IPS-20b (cell line): Measurements from ENCODE around the gene MUC13.

Experiments used
- H3K27ac ChIP-seq: one replicate; pipeline ENCODE4 v1.5.1; 2013; ENCODE audit warnings: low read length
- H3K27me3 ChIP-seq: 2 replicates; pipeline ENCODE4 v1.6.1; 2013; ENCODE audit warnings: mild to moderate bottlenecking, low read length, inconsistent platforms; ENCODE audit not compliant: insufficient read depth
- H3K36me3 ChIP-seq: 2 replicates; pipeline ENCODE4 v1.6.1; 2013; ENCODE audit warnings: low read depth, mild to moderate bottlenecking, inconsistent platforms, low read length, moderate library complexity; ENCODE audit not compliant: insufficient read depth
- H3K4me1 ChIP-seq: 2 replicates; pipeline ENCODE4 v1.6.1; 2013; ENCODE audit warnings: mild to moderate bottlenecking, control low read depth, inconsistent platforms, low read length, moderate library complexity; ENCODE audit not compliant: insufficient read depth
- H3K4me3 ChIP-seq: 2 replicates; pipeline ENCODE4 v1.5.1; 2013; ENCODE audit warnings: mild to moderate bottlenecking, low read length, inconsistent platforms
- H3K9ac ChIP-seq: 2 replicates; pipeline ENCODE4 v1.6.1; 2013; ENCODE audit warnings: low read depth, mild to moderate bottlenecking, inconsistent platforms, low read length, moderate library complexity
- H3K9me3 ChIP-seq: 2 replicates; pipeline ENCODE4 v1.6.1; 2013; ENCODE audit warnings: mild to moderate bottlenecking, low read depth, low read length, inconsistent platforms; ENCODE audit not compliant: insufficient read depth

The MUC13 gene

DNA sequence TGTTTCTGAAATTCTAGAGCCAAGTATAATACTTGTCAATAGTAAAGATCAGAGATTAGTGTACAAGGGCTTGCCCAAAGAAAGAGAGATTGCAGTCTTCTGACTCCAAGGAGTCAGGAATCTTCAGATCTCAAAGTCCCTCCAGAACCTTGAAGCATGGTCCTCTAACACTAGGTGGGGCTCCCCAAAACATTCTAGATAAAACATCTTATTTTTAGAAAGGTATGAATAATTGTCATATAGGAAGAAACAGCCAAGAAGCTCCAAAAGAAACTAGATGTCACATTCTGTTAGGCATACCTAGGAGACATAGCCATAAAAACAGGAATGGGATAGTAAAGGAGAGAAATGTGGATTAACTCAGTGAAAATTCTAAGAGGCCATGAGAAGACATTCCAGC lies 10.7 kb downstream of the MUC13 start:
- Histone ChIP-seq H3K4me3 (no peak overlapping the region), H3K9ac (no peak overlapping the region), H3K36me3 (no peaks in the 10 kb centered on the region), H3K4me1 (no peaks in the 10 kb centered on the region), H3K27ac (no peak overlapping the region), H3K9me3 (no peaks in the 10 kb centered on the region), H3K27me3 (no peaks in the 10 kb centered on the region)

GRCh38 chr3:124920718-124921117 lies 13.8 kb downstream of the MUC13 start:
- H3K27ac ChIP-seq, result no peak overlapping the region
- no peaks in the 10 kb centered on the region for H3K4me1 ChIP-seq
- no peak overlapping the region for H3K4me3 ChIP-seq
- H3K27me3 ChIP-seq, result no peaks in the 10 kb centered on the region
- H3K9ac ChIP-seq, result no peak overlapping the region
- no peaks in the 10 kb centered on the region for H3K36me3 ChIP-seq
- H3K9me3 ChIP-seq, result no peaks in the 10 kb centered on the region

GRCh38 chr3:124919756-124920155 lies 14.8 kb downstream of the MUC13 start:
- Histone ChIP-seq H3K36me3 (no peaks in the 10 kb centered on the region), H3K27me3 (no peaks in the 10 kb centered on the region), H3K27ac (no peak overlapping the region), H3K4me1 (no peaks in the 10 kb centered on the region), H3K4me3 (no peak overlapping the region), H3K9ac (no peak overlapping the region), H3K9me3 (no peaks in the 10 kb centered on the region)

DNA sequence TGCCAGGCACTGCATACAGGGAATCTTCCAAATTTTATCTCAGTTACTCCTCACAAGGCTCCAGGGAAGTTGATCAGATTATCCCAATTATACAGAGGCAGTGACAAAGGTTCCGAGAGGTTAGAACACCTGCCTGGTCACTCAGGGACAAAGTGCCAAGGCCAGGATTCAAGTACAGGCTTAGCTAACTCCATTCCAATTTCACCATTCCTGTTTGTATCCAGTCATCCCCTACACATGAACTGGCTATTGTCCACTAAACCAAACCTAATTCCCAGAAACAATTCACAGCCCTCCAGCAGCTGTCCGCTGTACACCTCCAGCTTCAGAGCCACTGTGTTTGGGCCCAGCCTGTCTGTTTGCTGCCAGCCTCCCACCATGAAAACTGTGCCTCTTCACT lies 16.0 kb downstream of the MUC13 start:
- Histone ChIP-seq H3K27ac (no peak overlapping the region), H3K4me1 (no peaks in the 10 kb centered on the region), H3K4me3 (no peak overlapping the region), H3K27me3 (no peaks in the 10 kb centered on the region), H3K9me3 (no peaks in the 10 kb centered on the region), H3K36me3 (no peaks in the 10 kb centered on the region), H3K9ac (no peak overlapping the region)

DNA sequence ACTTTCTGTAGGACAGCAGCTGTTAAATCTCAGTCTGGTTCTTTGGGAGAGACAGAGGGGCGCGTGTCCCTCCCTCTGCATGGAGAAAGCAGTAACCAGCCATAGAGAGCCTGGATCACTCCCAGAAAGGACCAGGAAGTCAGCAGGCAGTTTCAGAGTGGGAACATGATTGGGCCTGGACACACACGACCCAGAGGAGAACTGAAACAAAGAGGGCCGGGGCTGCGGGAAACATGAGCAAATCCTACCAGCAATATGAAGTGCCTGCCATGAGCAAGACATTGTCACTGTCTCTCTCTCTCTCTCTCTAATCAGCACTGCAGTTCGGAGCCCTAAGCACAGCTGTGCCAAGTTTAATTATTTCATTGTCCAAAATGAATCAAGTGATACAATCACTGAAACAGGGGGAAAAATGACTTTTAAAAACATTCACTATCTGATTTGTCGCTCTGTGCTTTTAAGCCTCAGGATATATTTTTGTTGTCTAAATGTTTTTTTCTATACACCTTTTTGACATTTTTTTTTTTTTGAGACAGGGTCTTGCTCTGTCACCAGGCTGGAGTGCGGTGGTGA lies 17.6 kb downstream of the MUC13 start:
- no peaks in the 10 kb centered on the region for H3K36me3 ChIP-seq
- no peaks in the 10 kb centered on the region for H3K9me3 ChIP-seq
- no peak overlapping the region for H3K9ac ChIP-seq
- H3K27ac ChIP-seq, result no peak overlapping the region
- H3K4me1 ChIP-seq, result no peaks in the 10 kb centered on the region
- H3K4me3 ChIP-seq, result no peak overlapping the region
- H3K27me3 ChIP-seq, result no peaks in the 10 kb centered on the region

GRCh38 chr3:124915254-124915653 lies 19.3 kb downstream of the MUC13 start:
- Histone ChIP-seq H3K9ac (no peak overlapping the region), H3K27me3 (no peaks in the 10 kb centered on the region), H3K36me3 (no peaks in the 10 kb centered on the region), H3K4me3 (no peak overlapping the region), H3K27ac (no peak overlapping the region), H3K9me3 (no peaks in the 10 kb centered on the region), H3K4me1 (no peaks in the 10 kb centered on the region)

DNA sequence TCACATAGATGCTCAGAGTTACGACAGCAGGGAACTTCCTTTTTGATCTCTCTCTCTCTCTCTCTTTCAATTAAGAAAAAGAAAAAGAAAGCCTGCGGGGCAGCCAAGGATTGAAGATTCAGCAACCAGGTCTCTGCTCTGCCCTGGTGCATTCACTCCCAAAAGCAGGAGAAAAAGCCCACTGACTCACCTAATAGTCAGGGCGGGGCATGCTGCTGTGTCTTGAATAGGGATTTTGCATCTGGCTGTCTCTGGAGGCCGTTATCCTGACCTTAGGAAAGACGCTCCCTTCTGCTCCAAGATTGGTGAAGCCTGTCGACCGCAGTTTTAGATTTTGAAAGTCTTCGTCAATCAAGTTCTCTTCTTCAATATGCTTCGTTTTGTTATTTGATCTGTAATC lies 26.6 kb downstream of the MUC13 start:
- no peak overlapping the region for H3K4me3 ChIP-seq
- no peaks in the 10 kb centered on the region for H3K4me1 ChIP-seq
- H3K27me3 ChIP-seq, result no peaks in the 10 kb centered on the region
- H3K9me3 ChIP-seq, result no peaks in the 10 kb centered on the region
- H3K9ac ChIP-seq, result no peak overlapping the region
- no peak overlapping the region for H3K27ac ChIP-seq
- no peaks in the 10 kb centered on the region for H3K36me3 ChIP-seq

GRCh38 chr3:124904835-124905492 lies 29.6 kb downstream of the MUC13 start:
- H3K9me3 ChIP-seq, result no peaks in the 10 kb centered on the region
- no peak overlapping the region for H3K9ac ChIP-seq
- H3K4me3 ChIP-seq, result no peak overlapping the region
- no peak overlapping the region for H3K27ac ChIP-seq
- H3K4me1 ChIP-seq, result no peaks in the 10 kb centered on the region
- H3K27me3 ChIP-seq, result no peaks in the 10 kb centered on the region
- H3K36me3 ChIP-seq, result no peaks in the 10 kb centered on the region

DNA sequence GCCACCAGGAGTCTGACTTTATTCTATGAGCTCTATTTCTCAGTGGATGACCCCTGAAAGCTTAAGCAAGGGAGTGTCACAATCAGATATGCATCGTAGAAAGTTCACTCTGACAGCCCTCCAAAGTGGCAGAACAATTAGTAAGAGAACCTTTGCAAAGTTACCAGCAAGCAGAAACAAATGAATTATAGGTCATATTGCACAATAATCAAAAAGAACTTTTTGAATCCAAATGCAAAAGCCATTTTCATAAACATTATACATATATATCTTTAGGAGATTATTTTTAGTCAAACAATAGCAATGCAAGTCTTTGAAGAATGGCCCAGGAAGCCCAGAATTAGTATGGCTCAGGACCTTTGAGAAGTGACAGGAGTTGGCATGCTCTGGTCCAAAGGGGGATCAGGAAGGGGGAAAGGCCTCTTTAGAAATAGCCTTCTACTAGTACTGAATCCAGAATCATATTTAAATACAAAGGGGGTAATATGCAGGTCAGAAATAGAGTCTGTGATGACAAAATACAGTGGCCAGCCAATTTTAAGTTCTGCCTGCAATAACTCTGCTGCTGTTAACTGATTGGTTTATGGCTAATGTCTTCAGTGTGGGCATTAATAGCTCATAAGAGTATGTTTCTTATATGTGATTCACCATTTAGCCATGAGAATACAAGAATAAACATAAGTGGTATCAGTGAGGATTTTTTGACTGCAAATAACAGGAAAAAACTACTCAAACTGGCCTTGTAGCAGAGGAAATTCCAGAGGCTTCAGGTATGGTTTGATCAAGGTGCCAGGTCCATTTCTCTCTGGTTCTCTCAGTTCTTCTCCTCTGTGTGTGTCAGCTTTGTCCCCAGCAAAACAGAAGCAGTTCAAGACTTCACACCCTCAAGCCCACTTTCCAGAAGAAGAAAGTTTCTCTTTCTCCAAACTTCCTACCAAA lies 30.4 kb downstream of the MUC13 start:
- H3K4me3 ChIP-seq, result no peak overlapping the region
- H3K9ac ChIP-seq, result no peak overlapping the region
- no peaks in the 10 kb centered on the region for H3K9me3 ChIP-seq
- H3K4me1 ChIP-seq, result no peaks in the 10 kb centered on the region
- no peak overlapping the region for H3K27ac ChIP-seq
- H3K36me3 ChIP-seq, result no peaks in the 10 kb centered on the region
- no peaks in the 10 kb centered on the region for H3K27me3 ChIP-seq

GRCh38 chr3:124896824-124897526 lies 37.6 kb downstream of the MUC13 start:
- no peak overlapping the region for H3K9ac ChIP-seq
- no peaks in the 10 kb centered on the region for H3K27me3 ChIP-seq
- no peaks in the 10 kb centered on the region for H3K9me3 ChIP-seq
- H3K27ac ChIP-seq, result no peak overlapping the region
- H3K4me1 ChIP-seq, result no peaks in the 10 kb centered on the region
- H3K4me3 ChIP-seq, result no peak overlapping the region
- no peaks in the 10 kb centered on the region for H3K36me3 ChIP-seq

- Histone ChIP-seq H3K9ac (no peak overlapping the region), H3K9me3 (no peaks in the 10 kb centered on the region), H3K4me1 (no peaks in the 10 kb centered on the region), H3K27ac (no peak overlapping the region), H3K4me3 (no peak overlapping the region), H3K36me3 (no peaks in the 10 kb centered on the region), H3K27me3 (no peaks in the 10 kb centered on the region)
These were observed 38.8 kb downstream of the MUC13 start for GRCh38 chr3:124895756-124896155.
